CD4-positive, alpha-beta T cell (primary cell): Measurements from ENCODE around the gene AKR1C2. TPM values are rescaled to one million over a fixed set of nuclear protein-coding genes. Genes with fewer than 3 reads are reported as not detected.
"Not testable (repeated sequence)": the region's sequence is repeated elsewhere in the genome, so short reads cannot be mapped to it uniquely, and the experiment has no call there.

Source experiments
- ATAC-seq: fragments of 200-7000 bp; cut with Tn5 transposase; one replicate; pipeline ENCODE4 v1.10.0; 2022; ENCODE audit warnings: mild to moderate bottlenecking; ENCODE audit not compliant: poor library complexity
- CTCF ChIA-PET: fragments of 350-600 bp; sonication (Branson Sonifier 250); formaldehyde crosslinking; loops from one replicate; lab custom pipeline; 2021; ENCODE audit warnings: antibody characterized with exemption, inconsistent platforms; lab: Charles Lee
- POLR2A ChIA-PET: fragments of 350-600 bp; sonication (Branson Sonifier 250); formaldehyde crosslinking; loops from one replicate; lab custom pipeline; 2021; ENCODE audit warnings: antibody characterized with exemption, inconsistent platforms; lab: Charles Lee
- DNase-seq, 14 experiments: peaks; one replicate each; pipeline ENCODE4 v3.0.0-alpha.2; 2013 to 2020; ENCODE audit warnings: mixed read lengths in 2 of 14
- H3K27ac ChIP-seq, 2 donors: one replicate each; pipeline versions ENCODE4 v1.5.1 to v1.7.0; 2013; ENCODE audit warnings: low read length in 2 of 2, low read depth in 1 of 2, mild to moderate bottlenecking in 1 of 2
- H3K27me3 ChIP-seq, 2 experiments: 1 replicate in 1 of 2; 2 replicates in 1 of 2; pipeline versions ENCODE4 v1.6.1 to v1.7.0; 2013; ENCODE audit warnings: low read length in 2 of 2, control low read depth in 1 of 2, mild to moderate bottlenecking in 1 of 2, moderate library complexity in 1 of 2; ENCODE audit not compliant: insufficient read depth in 2 of 2, control insufficient read depth in 1 of 2
- H3K36me3 ChIP-seq: one replicate; pipeline ENCODE4 v1.6.1; 2013; ENCODE audit warnings: low read length, control low read depth; ENCODE audit not compliant: insufficient read depth
- H3K4me1 ChIP-seq: one replicate; pipeline ENCODE4 v1.6.1; 2013; ENCODE audit warnings: low read length, control low read depth; ENCODE audit not compliant: insufficient read depth
- H3K4me3 ChIP-seq: one replicate; pipeline ENCODE4 v1.5.1; 2013; ENCODE audit warnings: mild to moderate bottlenecking, low read length, moderate library complexity
- H3K9me3 ChIP-seq, 2 experiments: 1 replicate in 1 of 2; 2 replicates in 1 of 2; pipeline versions ENCODE4 v1.6.1 to v1.7.0; 2013; ENCODE audit warnings: low read length in 2 of 2, mild to moderate bottlenecking in 2 of 2, control low read depth in 1 of 2, moderate library complexity in 1 of 2; ENCODE audit not compliant: control insufficient read depth in 1 of 2, insufficient read depth in 1 of 2
- H3K27ac Mint-ChIP-seq: one replicate; pipeline ENCODE4 v1.8.0; 2020; ENCODE audit warnings: mixed read lengths
- H3K27me3 Mint-ChIP-seq: one replicate; pipeline ENCODE4 v1.8.0; 2021; ENCODE audit warnings: mixed read lengths
- H3K36me3 Mint-ChIP-seq: one replicate; pipeline ENCODE4 v1.8.0; 2021; ENCODE audit warnings: low read depth, mixed read lengths
- H3K4me1 Mint-ChIP-seq: one replicate; pipeline ENCODE4 v1.8.0; 2021; ENCODE audit warnings: low read depth, mixed read lengths
- H3K4me3 Mint-ChIP-seq: one replicate; pipeline ENCODE4 v1.8.0; 2020; ENCODE audit warnings: mild to moderate bottlenecking, mixed read lengths
- H3K9me3 Mint-ChIP-seq: one replicate; pipeline ENCODE4 v1.8.0; 2020; ENCODE audit warnings: mixed read lengths
- intact Hi-C, 2 experiments: fragments of 100-400 bp; cut with DNase I in 1 of 2; cut with micrococcal nuclease in 1 of 2; formaldehyde crosslinking; loops; one replicate each; pipeline versions ENCODE4 v1.15.1 to v1.9.0; 2023 to 2025; cut with DNase I, micrococcal nuclease
- total RNA-seq, 174 experiments: library from RNA in 2 of 174; stranded (reverse) in 2 of 174; gene quantifications; one replicate each; pipeline ENCODE4 v1.2.3 and lab custom pipeline; 2021 to 2026

The AKR1C2 gene
- total RNA-seq, 2 experiments from 2014 or later = 0.41 TPM; not detected in 1

- H3K27me3 ChIP-seq, POLR2A ChIA-PET, H3K9me3 Mint-ChIP-seq, H3K27ac ChIP-seq, H3K4me3 ChIP-seq, intact Hi-C loops, H3K9me3 ChIP-seq, H3K4me1 Mint-ChIP-seq, CTCF ChIA-PET, DNase-seq, H3K4me1 ChIP-seq, H3K4me3 Mint-ChIP-seq, H3K27ac Mint-ChIP-seq, H3K27me3 Mint-ChIP-seq, ATAC-seq, H3K36me3 ChIP-seq: not testable (repeated sequence)
- peaks cover 34% of the 10 kb centered on the region for H3K36me3 Mint-ChIP-seq
Observed at GRCh38 chr10:4972369-4973142, 31.1 kb downstream of the AKR1C2 start.

GRCh38 chr10:4970362-4970761 lies 33.3 kb downstream of the AKR1C2 start:
- DNase-seq, H3K9me3 ChIP-seq, ATAC-seq, H3K4me3 ChIP-seq, POLR2A ChIA-PET, CTCF ChIA-PET, intact Hi-C loops, H3K27me3 ChIP-seq, H3K4me1 Mint-ChIP-seq, H3K27ac Mint-ChIP-seq, H3K27ac ChIP-seq, H3K36me3 ChIP-seq, H3K27me3 Mint-ChIP-seq, H3K4me3 Mint-ChIP-seq, H3K9me3 Mint-ChIP-seq, H3K4me1 ChIP-seq: not testable (repeated sequence)
- H3K36me3 Mint-ChIP-seq = peaks cover 31% of the 10 kb centered on the region

GRCh38 chr10:4969289-4969688 lies 34.4 kb downstream of the AKR1C2 start:
- H3K4me1 Mint-ChIP-seq, H3K27ac Mint-ChIP-seq, intact Hi-C loops, H3K4me3 Mint-ChIP-seq, CTCF ChIA-PET, H3K9me3 ChIP-seq, H3K4me1 ChIP-seq, H3K36me3 ChIP-seq, H3K27me3 ChIP-seq, POLR2A ChIA-PET, H3K27ac ChIP-seq, H3K9me3 Mint-ChIP-seq, H3K4me3 ChIP-seq, DNase-seq, H3K27me3 Mint-ChIP-seq, ATAC-seq: not testable (repeated sequence)
- peaks cover 37% of the 10 kb centered on the region for H3K36me3 Mint-ChIP-seq

- H3K9me3 Mint-ChIP-seq, H3K4me1 Mint-ChIP-seq, H3K4me1 ChIP-seq, H3K36me3 ChIP-seq, H3K27ac ChIP-seq, ATAC-seq, H3K27me3 ChIP-seq, H3K27me3 Mint-ChIP-seq, H3K9me3 ChIP-seq, H3K4me3 Mint-ChIP-seq, H3K27ac Mint-ChIP-seq, intact Hi-C loops, POLR2A ChIA-PET, CTCF ChIA-PET, H3K4me3 ChIP-seq, DNase-seq: not testable (repeated sequence)
- peaks cover 33% of the 10 kb centered on the region for H3K36me3 Mint-ChIP-seq
Observed at GRCh38 chr10:4967189-4967588, 36.5 kb downstream of the AKR1C2 start.

- DNase-seq, POLR2A ChIA-PET, CTCF ChIA-PET, H3K27me3 Mint-ChIP-seq, H3K4me3 Mint-ChIP-seq, H3K27ac Mint-ChIP-seq, H3K4me1 ChIP-seq, H3K9me3 ChIP-seq, H3K4me1 Mint-ChIP-seq, H3K27me3 ChIP-seq, intact Hi-C loops, ATAC-seq, H3K4me3 ChIP-seq, H3K9me3 Mint-ChIP-seq, H3K36me3 ChIP-seq, H3K27ac ChIP-seq: not testable (repeated sequence)
- peaks cover 33% of the 10 kb centered on the region for H3K36me3 Mint-ChIP-seq
Observed at GRCh38 chr10:4965763-4966162, 37.9 kb downstream of the AKR1C2 start.

- H3K27me3 Mint-ChIP-seq, H3K36me3 ChIP-seq, H3K4me3 ChIP-seq, POLR2A ChIA-PET, DNase-seq, H3K4me1 ChIP-seq, H3K27ac ChIP-seq, H3K27me3 ChIP-seq, H3K4me1 Mint-ChIP-seq, intact Hi-C loops, H3K9me3 ChIP-seq, ATAC-seq, CTCF ChIA-PET, H3K9me3 Mint-ChIP-seq, H3K27ac Mint-ChIP-seq, H3K4me3 Mint-ChIP-seq: not testable (repeated sequence)
- peaks cover 15% of the 10 kb centered on the region for H3K36me3 Mint-ChIP-seq
Observed at GRCh38 chr10:4963815-4964154, 39.9 kb downstream of the AKR1C2 start.

- intact Hi-C loops, POLR2A ChIA-PET, H3K9me3 ChIP-seq, H3K27ac ChIP-seq, H3K36me3 Mint-ChIP-seq, H3K4me1 Mint-ChIP-seq, H3K4me3 Mint-ChIP-seq, H3K27ac Mint-ChIP-seq, H3K27me3 ChIP-seq, ATAC-seq, H3K4me3 ChIP-seq, H3K9me3 Mint-ChIP-seq, DNase-seq, H3K36me3 ChIP-seq, H3K4me1 ChIP-seq, H3K27me3 Mint-ChIP-seq, CTCF ChIA-PET: not testable (repeated sequence)
Observed at GRCh38 chr10:4962876-4963814, 40.5 kb downstream of the AKR1C2 start, which contains the start of gene AKR1C1. Gene AKR1C1, plus strand, starts transcription at chr10:4963415. Its CDS starts 30 bp downstream, at chr10:4963445.
